ENCODE results near the gene ADGRV1. TPM values are rescaled to one million over a fixed set of nuclear protein-coding genes. Genes with fewer than 3 reads are reported as not detected.

ADGRV1 gene
- total and polyA plus RNA-seq, 9 of the 15 experiments (the other 6 are each of a cell fraction or from before 2014, with no cell fraction given), result 21.7 to 156 (median 58.2) TPM

DNA sequence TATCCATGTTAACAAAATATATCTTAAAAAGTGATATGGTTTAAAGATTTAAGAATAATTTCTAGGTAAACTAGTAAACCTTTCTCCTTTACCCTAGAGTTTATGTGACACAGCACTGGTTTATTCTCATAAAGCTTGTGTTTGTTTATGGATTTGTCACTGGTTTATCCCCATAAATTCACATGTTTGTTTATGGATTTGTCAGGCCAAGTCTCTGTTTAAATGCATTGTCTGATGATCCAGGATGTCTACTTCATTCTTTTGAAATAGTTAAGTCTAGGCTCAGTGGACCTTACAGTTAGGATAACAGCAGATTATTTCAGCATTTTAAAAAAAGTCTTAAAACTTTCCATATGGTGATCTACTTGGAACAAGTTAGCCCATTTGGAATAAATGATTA is 490.5 kb downstream of the ADGRV1 start:
- Histone ChIP-seq H3K27ac (ENCODE audit: extremely low read depth, low read depth, low read length) (no peak overlapping the region), H3K4me3 (no peak overlapping the region), H3K9me3 (replicated peaks; ENCODE audit: control insufficient read depth, insufficient read depth, low read depth, low read length) (no peaks in the 10 kb centered on the region), H3K27me3 (ENCODE audit: control insufficient read depth in 2 of 2, insufficient read depth in 2 of 2, low read length in 2 of 2) (no peaks in the 10 kb centered on the region), H3K36me3 (ENCODE audit: control insufficient read depth, insufficient read depth, low read length) (no peaks in the 10 kb centered on the region), H2AFZ (ENCODE audit: low read depth, low read length) (no peak overlapping the region), H3K4me1 (replicated peaks in 1 of 2; ENCODE audit: control insufficient read depth in 2 of 2, insufficient read depth in 2 of 2, low read length in 2 of 2) (no peaks in the 10 kb centered on the region; a peak in 1 of 5 replicates), H3K4me2 (ENCODE audit: insufficient read depth, low read length) (no peak overlapping the region), H3K9ac (ENCODE audit: insufficient read depth in 1 of 2, low read depth in 2 of 2, low read length in 2 of 2) (no peak overlapping the region), H4K20me1 (replicated peaks; ENCODE audit: control insufficient read depth, insufficient read depth, low read length) (no peaks in the 10 kb centered on the region), H3K79me2 (ENCODE audit: control insufficient read depth, insufficient read depth, low read length) (no peaks in the 10 kb centered on the region), H3K9me1 (ENCODE audit: control insufficient read depth, insufficient read depth, low read length) (no peaks in the 10 kb centered on the region)
- CTCF ChIA-PET (ENCODE audit: low intra/inter-chr PET ratio), result interaction anchor here (0.5 to 0.6 kb wide), 2 partner anchors 328 to 335 kb away, joined by 3 read pairs; no protein-coding TSS in a partner anchor
- no TSS peak for BruUV-seq (replicated peaks)
- TF ChIP-seq, protein P1, sequence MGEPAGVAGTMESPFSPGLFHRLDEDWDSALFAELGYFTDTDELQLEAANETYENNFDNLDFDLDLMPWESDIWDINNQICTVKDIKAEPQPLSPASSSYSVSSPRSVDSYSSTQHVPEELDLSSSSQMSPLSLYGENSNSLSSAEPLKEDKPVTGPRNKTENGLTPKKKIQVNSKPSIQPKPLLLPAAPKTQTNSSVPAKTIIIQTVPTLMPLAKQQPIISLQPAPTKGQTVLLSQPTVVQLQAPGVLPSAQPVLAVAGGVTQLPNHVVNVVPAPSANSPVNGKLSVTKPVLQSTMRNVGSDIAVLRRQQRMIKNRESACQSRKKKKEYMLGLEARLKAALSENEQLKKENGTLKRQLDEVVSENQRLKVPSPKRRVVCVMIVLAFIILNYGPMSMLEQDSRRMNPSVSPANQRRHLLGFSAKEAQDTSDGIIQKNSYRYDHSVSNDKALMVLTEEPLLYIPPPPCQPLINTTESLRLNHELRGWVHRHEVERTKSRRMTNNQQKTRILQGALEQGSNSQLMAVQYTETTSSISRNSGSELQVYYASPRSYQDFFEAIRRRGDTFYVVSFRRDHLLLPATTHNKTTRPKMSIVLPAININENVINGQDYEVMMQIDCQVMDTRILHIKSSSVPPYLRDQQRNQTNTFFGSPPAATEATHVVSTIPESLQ (CRISPR knock-in tag; IDR thresholded peaks at IDR 0.05), result no peak
- TF ChIP-seq HMG20B (CRISPR knock-in tag; IDR thresholded peaks at IDR 0.05), result no peak
- TF ChIP-seq SUPT5H (IDR thresholded peaks at IDR 0.05), result no peak
- no peak for TF ChIP-seq STAT5A (IDR thresholded peaks at IDR 0.05; ENCODE audit: borderline replicate concordance, low read length)
- TF ChIP-seq, protein P2, sequence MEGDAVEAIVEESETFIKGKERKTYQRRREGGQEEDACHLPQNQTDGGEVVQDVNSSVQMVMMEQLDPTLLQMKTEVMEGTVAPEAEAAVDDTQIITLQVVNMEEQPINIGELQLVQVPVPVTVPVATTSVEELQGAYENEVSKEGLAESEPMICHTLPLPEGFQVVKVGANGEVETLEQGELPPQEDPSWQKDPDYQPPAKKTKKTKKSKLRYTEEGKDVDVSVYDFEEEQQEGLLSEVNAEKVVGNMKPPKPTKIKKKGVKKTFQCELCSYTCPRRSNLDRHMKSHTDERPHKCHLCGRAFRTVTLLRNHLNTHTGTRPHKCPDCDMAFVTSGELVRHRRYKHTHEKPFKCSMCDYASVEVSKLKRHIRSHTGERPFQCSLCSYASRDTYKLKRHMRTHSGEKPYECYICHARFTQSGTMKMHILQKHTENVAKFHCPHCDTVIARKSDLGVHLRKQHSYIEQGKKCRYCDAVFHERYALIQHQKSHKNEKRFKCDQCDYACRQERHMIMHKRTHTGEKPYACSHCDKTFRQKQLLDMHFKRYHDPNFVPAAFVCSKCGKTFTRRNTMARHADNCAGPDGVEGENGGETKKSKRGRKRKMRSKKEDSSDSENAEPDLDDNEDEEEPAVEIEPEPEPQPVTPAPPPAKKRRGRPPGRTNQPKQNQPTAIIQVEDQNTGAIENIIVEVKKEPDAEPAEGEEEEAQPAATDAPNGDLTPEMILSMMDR (IDR thresholded peaks at IDR 0.05 in 2 of 3, conservative IDR thresholded peaks at IDR 0.05 in 1 of 3; ENCODE audit: insufficient read depth in 2 of 3, low read depth in 1 of 3, low read length in 3 of 3), result no peak
- TF ChIP-seq BCOR (IDR thresholded peaks at IDR 0.05), result no peak
- TF ChIP-seq HMG20A (CRISPR knock-in tag; conservative IDR thresholded peaks at IDR 0.05), result no peak
- no peak for TF ChIP-seq IFI16 (CRISPR knock-in tag; IDR thresholded peaks at IDR 0.05)
- no peak for TF ChIP-seq MEF2A (IDR thresholded peaks at IDR 0.05; ENCODE audit: control insufficient read depth, low read depth, low read length)
- no peak for TF ChIP-seq ZNF717 (CRISPR knock-in tag; IDR thresholded peaks at IDR 0.05)
- TF ChIP-seq DPF2 (IDR thresholded peaks at IDR 0.05), result no peak
- no peak for TF ChIP-seq GATAD2A (IDR thresholded peaks at IDR 0.05)
- TF ChIP-seq, protein P3, sequence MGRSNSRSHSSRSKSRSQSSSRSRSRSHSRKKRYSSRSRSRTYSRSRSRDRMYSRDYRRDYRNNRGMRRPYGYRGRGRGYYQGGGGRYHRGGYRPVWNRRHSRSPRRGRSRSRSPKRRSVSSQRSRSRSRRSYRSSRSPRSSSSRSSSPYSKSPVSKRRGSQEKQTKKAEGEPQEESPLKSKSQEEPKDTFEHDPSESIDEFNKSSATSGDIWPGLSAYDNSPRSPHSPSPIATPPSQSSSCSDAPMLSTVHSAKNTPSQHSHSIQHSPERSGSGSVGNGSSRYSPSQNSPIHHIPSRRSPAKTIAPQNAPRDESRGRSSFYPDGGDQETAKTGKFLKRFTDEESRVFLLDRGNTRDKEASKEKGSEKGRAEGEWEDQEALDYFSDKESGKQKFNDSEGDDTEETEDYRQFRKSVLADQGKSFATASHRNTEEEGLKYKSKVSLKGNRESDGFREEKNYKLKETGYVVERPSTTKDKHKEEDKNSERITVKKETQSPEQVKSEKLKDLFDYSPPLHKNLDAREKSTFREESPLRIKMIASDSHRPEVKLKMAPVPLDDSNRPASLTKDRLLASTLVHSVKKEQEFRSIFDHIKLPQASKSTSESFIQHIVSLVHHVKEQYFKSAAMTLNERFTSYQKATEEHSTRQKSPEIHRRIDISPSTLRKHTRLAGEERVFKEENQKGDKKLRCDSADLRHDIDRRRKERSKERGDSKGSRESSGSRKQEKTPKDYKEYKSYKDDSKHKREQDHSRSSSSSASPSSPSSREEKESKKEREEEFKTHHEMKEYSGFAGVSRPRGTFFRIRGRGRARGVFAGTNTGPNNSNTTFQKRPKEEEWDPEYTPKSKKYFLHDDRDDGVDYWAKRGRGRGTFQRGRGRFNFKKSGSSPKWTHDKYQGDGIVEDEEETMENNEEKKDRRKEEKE (IDR thresholded peaks at IDR 0.05; ENCODE audit: borderline replicate concordance in 1 of 2, control insufficient read depth in 1 of 2, low read depth in 2 of 2, low read length in 1 of 2), result no peak
- no peak for TF ChIP-seq ZNF347 (CRISPR knock-in tag; IDR thresholded peaks at IDR 0.05; ENCODE audit: low read depth)
- TF ChIP-seq MAFK (IDR thresholded peaks at IDR 0.05; ENCODE audit: low read length), result no peak
- TF ChIP-seq, protein P4, sequence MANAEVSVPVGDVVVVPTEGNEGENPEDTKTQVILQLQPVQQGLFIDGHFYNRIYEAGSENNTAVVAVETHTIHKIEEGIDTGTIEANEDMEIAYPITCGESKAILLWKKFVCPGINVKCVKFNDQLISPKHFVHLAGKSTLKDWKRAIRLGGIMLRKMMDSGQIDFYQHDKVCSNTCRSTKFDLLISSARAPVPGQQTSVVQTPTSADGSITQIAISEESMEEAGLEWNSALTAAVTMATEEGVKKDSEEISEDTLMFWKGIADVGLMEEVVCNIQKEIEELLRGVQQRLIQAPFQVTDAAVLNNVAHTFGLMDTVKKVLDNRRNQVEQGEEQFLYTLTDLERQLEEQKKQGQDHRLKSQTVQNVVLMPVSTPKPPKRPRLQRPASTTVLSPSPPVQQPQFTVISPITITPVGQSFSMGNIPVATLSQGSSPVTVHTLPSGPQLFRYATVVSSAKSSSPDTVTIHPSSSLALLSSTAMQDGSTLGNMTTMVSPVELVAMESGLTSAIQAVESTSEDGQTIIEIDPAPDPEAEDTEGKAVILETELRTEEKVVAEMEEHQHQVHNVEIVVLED (CRISPR knock-in tag; IDR thresholded peaks at IDR 0.05), result no peak
- DNase-seq (ENCODE audit: extremely low read depth in 1 of 4, low spot score in 3 of 4) (no peak), FAIRE-seq (no peak), ATAC-seq (no peak)
- in situ Hi-C loops (cut with MboI) (no loop called here), intact Hi-C loops (cut with micrococcal nuclease) (no loop called here)
- POLR2A ChIA-PET, result no interaction called here

Measured in K562 (cell line).